ENCODE results near the gene NMBR.

- TF ChIP-seq CTCF (IDR thresholded peaks at IDR 0.05) (no peak), POLR2AphosphoS5 (IDR thresholded peaks at IDR 0.05) (no peak), POLR2A (IDR thresholded peaks at IDR 0.05) (no peak)
Observed at GRCh38 chr6:142178129-142178528, 31.2 kb upstream of the NMBR start.
